AG08396 (cell line): ENCODE data around the gene ADAM30.

Experiments
- DNase-seq: peaks from one replicate; pipeline ENCODE4 v3.0.0; 2012; ENCODE audit warnings: low spot score, mixed read lengths

The ADAM30 gene

DNA sequence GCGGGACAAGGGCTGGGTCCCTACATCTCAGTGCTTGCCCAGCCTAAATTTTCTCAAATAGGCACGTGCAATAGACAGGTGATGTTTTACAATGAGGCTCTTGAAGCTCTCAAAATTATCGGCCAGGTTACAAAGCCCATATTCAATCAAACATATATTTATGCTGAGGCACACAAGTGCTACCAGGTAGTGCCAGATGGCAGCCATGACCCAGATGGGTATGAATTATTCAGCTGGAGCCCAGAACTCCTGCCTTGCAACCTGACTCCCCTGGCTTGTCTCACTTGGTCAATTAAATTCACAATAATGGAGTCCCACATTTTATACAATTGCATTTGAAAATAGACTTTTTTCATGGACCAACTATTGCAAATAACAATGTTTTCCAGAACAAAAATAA is 12.3 kb upstream of the ADAM30 start:
- DNase-seq = no peak

DNA sequence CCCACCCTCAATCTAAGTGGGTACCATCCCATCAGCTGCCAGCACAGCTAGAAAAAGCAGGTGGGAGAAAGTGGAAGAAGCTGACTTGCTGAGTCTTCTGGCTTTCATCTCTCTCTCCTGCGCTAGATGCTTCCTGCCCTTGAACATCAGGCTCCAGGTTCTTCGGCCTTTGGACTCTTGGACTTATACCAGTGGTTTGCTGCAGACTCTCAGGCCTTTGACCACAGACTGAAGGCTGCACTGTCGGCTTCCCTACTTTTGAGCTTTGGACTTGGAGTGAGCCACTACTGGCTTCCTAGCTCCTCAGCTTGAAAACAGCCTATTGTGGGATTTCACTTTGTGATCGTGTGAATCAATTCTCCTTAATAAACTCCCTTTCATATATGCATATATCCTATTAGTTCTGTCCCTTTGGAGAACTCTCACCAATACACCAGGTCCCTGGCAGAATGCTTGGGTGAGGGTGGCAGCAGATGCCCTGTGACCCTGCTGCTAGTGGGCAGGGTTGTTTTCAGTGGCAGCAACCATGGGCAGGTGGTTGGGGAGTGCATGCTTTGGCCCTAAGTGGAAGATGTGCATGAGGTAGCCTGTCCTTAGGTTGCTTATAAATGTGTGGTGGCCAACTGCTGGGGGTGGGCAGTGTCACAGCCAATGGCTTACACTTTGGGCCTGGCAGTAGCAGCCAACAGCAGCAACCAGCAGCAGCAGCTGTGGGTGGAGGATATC is 10.8 kb upstream of the ADAM30 start:
- DNase-seq = no peak

DNA sequence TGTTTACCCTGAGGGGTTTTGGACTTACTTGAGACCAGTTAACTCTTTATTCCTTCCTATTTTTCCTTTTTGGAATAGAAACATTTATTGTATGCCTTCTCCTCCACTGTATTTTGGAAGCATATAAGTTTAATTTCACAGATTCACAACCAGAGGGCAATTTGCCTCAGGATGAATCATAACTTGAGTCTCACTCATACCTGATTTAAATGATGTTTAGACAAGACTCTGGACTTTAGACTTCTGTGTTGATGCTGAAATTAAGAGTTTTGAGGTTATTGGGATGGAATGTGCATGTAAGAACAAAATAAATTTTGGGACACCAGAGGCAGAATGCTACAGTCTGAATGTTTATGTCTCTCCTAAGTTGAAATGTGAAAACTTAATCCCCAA is 7.1 kb upstream of the ADAM30 start:
- DNase-seq = no peak

DNA sequence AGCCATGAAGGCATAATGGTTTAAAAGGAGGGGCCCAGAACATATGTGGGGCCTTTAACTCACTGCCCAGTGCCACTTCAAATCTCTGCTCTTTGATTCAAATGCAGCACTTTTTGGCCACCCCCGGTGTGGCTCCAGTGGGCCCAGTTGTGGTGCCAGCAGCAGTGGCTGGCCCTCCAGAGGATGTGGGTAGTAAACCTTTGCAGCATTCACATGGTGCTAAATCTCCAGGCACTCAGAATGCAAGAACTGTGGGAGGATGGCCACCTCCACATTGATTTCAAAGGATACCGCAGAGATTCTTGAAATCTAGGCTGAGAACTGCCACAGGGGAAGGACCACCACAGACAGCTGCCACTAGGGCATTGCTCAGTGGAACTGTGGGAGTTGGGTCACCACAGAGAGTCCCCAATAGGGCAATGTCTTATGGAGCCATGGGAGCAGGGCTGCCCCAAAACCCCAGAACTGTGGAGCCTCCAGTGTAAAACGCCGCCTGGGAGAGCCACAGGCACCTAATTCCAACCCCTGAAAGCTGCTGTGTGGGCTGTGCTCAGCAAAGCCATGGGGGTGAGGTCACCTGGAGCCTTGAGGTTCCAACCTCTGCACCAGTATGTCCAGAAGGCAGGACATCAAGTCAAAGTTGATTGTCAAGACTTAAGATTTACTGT is 6.6 kb upstream of the ADAM30 start:
- no peak for DNase-seq

DNA sequence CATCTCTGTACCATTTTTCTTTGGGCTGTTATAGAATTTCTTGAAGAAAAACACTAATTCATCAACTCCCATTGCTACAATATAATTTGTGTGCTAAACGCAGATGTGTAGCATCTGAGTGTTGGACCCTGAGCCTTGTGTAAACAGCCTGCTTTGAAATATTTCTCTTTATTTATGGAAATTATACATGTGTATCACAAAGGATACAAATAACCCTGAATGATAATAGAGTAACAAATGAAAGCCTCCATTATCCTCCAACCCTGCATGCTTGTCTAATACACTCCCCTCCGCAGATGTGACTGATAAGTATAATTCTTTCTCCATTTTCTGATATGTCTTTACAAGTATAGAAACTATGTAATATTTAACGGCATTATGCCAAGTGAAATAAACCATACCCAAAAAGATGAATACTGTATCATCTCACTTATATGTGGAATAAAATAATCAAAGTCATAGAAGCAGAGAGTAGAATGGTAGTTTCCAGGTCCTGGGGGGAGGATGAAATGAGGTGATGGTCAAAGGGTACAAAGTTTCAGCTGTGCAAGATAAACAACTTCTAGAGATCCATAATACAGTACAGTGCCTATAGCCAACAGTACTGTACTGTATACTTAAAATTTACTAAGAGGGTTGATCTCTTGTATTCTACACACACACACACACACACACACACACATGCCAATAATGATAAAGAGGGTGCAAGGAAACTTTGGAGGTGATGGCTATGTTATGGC is 2.8 kb upstream of the ADAM30 start:
- DNase-seq = no peak

DNA sequence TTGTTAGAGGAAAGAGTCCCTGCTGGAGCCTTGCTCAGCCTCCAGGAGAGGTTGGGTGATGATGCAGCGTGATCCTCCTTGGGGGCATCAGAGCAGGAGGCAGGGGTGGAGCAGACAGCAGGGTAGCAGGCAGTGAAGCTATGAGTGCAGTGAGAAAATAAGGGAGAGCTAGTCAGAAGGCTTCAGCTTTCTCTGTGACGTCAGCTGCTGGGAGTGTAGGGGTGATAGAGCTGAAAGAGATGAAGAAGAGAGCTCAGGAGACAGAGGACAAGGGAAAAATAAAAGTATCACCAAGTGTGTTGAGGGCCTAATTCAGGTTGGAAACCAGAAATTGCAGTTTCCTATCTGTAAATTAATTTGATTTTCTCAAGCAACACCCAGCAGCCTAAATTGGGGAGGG is 2.2 kb upstream of the ADAM30 start:
- DNase-seq = no peak

DNA sequence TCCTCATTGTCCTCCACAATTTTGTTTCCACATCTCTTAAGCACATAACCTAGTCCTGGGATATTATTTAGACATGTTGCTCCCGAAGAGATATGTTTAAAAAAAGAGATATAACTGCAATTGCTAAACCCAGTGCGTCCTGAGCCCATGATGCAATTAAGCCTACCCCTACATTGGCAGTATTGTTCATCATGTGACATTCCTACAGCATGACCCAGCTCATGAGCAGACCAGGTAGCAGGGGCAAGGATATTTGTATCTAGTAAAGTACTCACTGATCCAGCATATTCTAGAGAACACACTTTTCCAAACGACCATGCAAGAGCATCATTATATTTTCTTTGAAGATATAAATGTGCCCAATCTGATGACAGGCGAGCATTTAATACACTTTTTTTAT is 1.2 kb downstream of the ADAM30 start:
- DNase-seq = no peak

DNA sequence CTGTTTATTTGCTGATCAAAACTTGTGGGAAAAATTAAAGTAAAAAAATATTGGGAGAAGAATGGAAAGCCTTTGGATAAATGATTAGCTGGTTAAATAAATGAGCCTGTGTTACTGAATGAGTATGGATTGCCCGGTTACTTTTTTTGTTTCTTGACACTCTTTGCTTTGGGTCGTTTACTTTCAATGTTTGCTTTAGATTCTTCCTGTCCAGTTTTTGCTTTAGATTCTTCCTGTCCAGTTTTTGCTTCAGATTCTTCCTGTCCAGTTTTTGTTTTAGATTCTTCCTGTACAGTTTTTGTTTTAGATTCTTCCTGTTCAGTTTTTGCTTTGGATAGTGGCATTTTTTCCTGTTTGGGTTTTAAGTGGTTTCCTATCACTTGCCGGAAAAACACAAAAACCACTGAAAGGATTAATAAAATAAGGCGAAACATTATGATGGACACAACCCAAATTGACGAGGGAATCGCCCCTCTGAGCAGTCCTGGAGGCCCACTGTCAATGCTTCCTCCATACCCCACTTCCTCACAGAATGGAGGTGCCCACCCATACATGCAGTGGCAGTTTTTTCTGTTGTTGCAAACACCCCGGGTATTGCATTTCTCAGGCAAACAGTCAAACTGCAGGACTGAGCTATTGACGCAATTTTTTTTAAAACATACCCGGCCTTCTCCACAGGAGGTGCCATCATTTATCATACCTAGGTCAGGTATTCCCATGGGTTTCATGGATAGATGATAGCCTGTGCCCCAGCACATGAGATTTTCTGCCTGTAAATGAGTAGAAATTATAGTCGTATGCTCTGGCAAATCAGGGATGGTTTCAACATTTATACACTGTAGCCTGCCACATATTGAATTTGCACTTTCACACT is 2.3 kb downstream of the ADAM30 start:
- DNase-seq = no peak

DNA sequence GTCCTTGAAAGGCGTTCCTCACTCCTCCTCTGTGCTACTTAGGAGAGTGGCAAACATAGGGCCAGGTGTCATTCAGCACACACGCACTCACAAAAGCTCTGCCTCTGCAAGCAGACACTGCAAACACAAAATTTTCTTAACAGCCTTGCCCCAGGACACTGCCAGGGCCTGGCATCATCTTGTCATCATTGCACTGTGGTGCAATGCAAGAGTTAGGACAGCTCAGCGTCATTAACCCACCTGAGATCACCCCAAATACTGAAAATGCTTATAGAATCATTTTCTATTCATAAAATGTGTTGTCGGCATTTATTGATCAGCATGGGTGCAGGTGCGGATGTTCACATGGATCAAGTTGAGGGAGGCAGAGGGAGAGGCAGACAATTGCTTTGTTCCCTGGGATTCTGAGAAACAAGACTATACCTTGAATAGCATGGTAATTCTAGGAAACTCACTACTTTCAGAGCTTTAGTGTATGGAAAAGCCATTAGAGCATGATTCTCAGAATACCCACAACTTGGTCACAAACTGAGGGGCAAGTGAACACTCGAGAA is 3.0 kb downstream of the ADAM30 start:
- no peak for DNase-seq

DNA sequence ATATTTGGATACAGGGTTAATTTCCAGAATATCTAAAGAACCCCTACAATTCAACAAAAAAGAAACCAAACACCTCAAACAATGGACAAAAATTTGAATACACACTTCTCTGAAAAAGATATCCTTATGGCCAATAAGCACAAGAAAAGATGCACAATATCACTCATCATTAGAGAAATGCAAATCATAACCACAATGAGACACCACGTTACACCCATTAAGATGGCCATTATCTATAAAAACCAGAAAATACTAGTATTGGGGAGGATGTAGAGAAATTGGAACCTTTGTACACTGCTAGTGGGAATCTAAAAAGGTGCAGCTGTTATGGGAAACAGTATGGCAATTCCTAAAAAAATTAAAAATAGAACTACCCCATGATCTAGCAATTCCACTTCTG is 4.9 kb downstream of the ADAM30 start:
- DNase-seq = no peak

DNA sequence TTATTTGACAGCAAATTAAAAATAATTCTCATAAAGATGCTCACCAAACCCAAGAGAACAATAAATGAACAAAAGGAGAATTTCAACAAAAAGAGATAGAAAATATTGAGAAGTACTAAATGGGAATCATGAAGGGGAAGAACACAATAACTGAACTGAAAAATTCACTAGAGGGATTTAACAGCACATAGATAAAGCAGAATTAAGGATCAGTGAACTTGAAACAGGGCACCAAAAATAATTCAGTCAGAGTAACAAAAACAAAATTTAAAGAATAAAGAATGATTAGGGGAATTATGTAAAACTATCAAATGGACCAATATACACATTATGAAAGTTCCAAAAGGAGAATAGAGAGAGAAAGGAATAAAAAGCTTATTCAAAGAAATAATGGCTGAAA is 7.8 kb downstream of the ADAM30 start:
- no peak for DNase-seq

DNA sequence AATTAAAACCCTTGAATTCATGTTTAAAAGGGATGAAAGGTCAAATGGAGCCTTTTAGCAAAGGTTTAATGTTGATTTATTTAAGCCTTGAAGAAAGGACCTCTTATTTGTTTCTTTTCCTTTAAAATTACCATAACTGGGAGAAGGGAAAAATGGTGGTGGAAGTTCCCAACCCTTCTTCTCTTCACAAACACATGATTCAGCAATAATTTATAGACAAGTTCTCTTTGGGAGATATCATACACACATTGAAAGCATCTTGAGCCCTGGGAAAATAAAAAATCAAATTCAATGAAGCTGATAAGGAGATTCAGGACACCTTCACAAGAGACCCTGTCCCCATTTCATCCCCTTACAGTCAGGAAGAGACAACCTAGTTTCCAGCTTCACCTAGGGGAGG is 8.9 kb downstream of the ADAM30 start:
- no peak for DNase-seq

DNA sequence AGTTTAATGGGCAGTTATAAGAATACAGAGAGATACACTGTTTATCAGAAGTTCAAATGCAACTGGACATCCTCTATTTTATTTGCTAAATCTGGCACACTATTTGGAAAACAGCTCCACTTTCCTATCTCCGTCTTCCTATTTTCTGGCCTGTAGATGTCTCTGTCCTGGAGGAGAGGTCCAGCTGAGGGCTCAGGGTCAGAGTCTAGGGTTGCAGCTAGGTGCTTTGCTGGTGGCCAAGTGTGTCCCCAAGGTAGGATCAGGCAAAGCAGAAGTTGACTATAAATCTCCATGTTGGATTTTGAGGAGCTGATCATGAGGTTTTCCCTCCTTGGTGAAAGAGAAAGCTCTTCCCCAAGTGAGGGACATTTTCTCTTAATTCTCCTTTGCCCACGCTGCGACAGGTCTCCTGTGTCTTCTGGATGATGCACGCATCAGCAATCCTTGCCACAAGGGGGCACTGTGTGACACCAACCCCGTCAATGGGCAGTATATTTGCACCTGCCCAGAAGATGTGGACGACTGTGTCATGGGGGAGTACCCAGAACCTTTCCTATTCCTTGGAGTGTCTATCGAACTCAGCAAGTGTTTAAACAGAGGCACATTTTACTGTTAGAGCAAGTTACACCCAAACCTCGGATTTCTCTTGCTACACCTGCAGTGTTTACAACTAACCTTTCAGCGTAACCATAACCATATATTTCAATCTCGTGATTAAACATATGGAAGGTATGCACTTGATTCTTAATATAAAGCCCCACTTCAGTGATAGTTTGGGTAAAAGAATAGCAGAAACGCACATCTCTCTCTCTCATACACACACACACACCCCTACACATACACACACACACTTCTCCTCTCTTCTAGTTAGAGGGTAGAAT is 10.2 kb downstream of the ADAM30 start:
- peak; percentile 62 for DNase-seq

DNA sequence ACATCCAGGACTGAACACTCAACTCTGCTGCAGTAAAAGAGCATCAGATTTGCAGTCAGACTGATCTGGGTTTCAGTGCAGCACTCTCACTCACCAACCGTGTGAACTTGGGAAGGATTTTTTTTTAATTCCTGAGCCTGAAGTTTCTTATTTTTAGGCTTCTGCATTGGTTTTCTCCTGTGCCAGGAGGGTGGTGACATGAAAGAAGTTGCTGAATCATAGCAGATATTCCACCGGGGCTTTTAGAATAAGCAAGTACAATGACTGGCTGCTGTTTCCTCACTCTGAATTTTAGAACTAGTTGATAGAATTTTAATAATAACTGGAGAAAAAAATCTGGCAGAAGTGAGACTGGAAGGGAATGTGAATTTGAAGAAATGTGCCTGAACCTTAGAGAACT is 11.6 kb downstream of the ADAM30 start:
- no peak for DNase-seq

DNA sequence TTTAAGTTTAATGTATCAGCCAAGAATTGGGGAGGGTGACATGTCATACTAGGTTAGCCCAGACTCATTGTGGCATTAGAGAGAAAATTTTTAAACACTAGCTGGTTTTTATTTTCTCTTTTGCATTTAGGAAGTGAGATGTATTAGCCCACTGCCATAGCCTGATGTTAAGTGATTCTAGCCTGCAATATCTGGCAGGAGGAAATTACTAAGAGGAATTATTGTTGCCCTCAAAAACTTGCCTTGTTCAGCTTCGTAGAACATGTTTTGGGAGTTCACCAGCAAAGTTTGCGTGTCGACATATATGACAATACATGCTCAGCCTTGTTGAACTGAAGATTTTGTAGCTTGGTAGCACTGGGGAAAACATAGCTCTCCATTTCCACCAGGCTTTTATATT is 12.5 kb downstream of the ADAM30 start:
- no peak for DNase-seq

DNA sequence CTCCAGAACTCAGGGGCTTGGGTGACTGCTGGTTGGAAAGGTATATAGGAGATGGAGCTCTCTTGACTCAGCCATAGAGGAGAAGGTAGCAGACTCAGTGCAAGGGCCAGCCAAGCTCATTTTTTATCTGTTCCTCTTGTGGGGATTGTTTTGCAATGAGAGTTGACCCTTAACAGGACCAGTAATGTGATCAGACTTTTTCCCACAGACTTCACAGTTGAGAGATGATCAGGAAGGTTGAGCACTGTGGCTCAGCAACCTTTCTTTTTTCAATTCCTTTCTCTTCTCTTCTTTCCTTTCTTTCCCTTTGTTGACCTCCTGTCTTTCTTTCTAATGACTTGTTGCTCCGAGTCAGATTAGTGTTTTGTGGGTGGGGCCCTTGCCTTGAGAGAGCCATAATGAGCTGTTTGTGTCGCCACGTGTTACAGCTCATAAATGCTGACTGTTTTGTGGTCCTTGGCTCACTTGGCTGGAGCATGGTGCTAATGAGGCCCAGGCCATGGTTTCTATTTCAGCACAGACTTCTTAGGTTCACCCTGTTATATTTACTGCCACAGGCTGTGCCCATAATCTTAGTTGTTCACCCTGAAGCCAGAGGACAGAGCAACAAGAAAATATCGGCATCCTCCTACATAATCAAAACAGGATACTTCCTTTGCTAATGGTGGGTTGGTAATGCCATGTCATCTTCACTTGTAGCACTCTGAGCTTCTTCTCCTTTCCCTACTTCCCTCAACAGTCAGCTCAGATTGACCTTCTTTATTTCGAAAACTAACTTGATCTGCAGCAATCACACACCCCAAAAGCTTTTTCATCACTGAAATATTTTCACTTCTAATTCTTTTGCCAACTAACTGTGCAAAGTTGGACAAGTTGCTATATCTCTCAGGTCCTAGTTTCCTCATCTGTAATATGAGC is 13.9 kb downstream of the ADAM30 start:
- DNase-seq = no peak

DNA sequence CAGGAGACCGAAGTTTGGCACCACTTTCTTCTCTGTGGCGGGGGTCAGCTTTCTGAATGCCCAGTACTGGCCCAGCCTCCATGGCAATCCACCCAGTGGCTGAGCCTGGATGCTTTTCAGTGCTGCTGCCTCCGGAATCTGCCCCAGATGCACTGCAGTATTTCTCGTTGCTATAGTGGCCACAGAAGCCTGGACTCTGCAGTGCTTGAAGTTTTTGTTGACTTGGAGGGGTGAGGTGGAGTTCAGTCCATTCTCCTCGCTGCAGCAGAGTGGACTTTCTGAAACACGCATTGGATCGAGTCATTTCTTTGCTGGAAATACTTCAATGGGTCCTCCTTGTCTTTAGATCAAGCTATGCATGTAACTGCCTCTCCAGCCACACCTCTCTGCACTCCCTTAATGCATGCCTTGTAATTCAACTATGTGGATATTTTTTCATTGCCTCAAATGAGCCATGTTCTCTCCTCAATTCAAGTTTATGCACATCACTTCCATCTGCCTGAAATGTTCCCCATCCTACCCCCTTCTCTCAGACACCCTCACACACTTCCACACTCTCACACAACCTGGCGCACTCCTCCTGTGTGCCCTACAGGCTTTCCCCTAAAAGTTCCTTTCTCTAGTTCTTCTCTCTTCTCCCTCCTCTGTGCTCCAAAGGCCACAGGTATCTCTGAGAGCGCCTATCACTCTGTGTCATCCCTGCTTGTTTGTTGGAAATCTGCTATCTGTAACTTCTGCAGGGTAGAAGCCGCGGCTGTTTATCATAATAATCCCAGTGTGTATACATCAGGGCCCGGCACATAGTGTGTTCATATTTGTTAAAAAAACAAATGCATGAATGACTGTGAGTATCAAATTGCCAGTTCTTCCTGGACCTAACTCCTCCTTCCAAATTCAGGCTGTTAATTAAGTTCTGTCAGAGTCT is 16.5 kb downstream of the ADAM30 start:
- no peak for DNase-seq

DNA sequence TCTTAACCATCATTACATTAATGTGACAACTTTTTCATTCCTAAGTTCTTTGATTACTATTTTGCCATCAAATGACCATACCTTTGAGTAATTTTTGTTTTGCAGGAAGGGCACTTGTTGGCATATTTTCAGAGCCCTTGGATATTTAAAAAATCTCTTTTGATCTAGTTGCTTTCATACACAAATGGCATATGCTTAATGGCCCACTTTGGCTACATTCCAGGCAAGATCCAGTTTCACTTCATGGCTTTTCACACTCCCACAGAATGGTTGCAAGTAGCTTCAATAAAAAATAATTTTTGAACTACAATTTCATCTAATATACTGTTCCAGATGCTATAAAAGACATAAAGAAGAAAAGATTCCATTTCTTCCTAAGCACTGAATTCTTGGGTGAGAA is 18.1 kb downstream of the ADAM30 start:
- DNase-seq = no peak

DNA sequence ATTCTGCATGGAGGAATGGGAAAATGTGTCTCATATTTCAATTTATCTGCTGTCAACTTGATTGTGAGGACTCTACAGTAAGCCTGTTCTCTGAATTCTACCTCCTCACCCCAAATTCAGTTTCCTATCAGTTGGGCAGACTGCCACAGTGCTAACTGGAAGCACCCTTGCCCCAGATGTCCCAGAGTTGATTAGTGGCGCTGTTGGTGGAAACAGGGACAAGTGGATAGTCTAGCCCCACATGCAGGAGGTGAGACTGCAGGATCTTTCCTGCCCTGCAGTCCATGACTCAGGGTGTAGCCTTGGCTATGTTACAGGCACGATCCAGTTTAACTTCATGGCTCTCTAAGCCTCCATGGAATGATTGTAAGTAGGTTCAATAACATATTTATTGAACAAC is 22.1 kb downstream of the ADAM30 start:
- DNase-seq = no peak
